ENCODE data around the gene NPHS1. TPM values are rescaled to one million over a fixed set of nuclear protein-coding genes. Genes with fewer than 3 reads are reported as not detected.

Gene NPHS1
- polyA plus RNA-seq, 1 donor from 2014 or later = 0.05 TPM

DNA sequence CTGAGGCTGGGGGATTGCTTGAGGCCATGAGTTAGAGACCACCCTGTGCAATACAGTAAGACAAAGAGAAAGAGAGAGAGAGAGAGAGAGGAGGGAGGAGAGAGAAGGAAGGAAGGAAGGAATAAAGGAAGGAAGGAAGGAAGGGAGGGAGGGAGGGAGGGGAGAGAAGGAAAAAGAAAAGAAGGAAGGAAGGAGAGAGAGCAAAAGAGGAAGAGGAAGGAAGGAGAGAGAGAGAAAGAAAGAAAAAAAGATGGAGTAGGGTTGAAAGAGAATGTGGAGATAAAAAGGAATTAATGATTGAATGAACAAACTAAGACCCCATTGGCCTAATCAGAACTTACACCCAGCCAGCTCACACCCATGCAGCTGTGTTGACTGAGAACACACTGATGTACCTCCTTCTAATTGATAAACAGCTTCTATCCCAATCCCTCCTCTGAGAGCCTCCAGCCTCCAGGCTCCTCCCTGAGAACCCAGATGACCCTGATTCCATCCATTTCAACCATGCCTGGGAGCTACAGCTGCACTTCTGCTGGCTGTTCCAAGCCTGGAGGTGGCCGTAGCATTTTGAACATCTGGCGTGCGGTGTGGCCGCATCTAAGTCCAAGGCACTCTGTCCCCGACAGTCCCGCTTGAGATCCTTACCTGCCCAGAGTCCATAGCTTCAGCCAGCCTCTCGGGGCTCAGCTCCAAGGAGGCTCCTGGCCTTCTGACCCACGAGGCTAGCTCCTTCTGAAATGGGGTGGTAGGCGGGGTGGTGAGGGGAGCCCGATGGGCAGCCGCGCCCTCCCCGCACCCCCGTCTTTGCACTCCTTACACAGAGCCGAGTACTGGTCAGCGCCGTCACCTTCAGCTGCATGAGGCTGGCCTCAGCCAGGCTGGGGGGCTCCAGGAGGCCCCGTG, 40.7 kb downstream of the NPHS1 start:
- H3F3A ChIP-seq (ENCODE audit: insufficient read depth, low read length, poor library complexity, severe bottlenecking) = no peaks in the 10 kb centered on the region
- no peak overlapping the region for H3K4me3 ChIP-seq (ENCODE audit: low read length)
- H4K20me1 ChIP-seq (ENCODE audit: insufficient read depth) = no peaks in the 10 kb centered on the region
- H3K27me3 ChIP-seq (ENCODE audit: insufficient read depth, low read depth, low read length) = no peaks in the 10 kb centered on the region
- no peaks in the 10 kb centered on the region for H3K9me2 ChIP-seq (ENCODE audit: insufficient read depth, low read length)
- TF ChIP-seq TAF1 (IDR thresholded peaks at IDR 0.05; ENCODE audit: low read depth) = no peak
- no peak for TF ChIP-seq MXI1 (conservative IDR thresholded peaks at IDR 0.05; ENCODE audit: poor library complexity, severe bottlenecking)
- TF ChIP-seq SMC3 (conservative IDR thresholded peaks at IDR 0.05; ENCODE audit: poor library complexity) = no peak
- TF ChIP-seq EP300 (conservative IDR thresholded peaks at IDR 0.05; ENCODE audit: poor library complexity, severe bottlenecking) = no peak
- TF ChIP-seq, protein P1, sequence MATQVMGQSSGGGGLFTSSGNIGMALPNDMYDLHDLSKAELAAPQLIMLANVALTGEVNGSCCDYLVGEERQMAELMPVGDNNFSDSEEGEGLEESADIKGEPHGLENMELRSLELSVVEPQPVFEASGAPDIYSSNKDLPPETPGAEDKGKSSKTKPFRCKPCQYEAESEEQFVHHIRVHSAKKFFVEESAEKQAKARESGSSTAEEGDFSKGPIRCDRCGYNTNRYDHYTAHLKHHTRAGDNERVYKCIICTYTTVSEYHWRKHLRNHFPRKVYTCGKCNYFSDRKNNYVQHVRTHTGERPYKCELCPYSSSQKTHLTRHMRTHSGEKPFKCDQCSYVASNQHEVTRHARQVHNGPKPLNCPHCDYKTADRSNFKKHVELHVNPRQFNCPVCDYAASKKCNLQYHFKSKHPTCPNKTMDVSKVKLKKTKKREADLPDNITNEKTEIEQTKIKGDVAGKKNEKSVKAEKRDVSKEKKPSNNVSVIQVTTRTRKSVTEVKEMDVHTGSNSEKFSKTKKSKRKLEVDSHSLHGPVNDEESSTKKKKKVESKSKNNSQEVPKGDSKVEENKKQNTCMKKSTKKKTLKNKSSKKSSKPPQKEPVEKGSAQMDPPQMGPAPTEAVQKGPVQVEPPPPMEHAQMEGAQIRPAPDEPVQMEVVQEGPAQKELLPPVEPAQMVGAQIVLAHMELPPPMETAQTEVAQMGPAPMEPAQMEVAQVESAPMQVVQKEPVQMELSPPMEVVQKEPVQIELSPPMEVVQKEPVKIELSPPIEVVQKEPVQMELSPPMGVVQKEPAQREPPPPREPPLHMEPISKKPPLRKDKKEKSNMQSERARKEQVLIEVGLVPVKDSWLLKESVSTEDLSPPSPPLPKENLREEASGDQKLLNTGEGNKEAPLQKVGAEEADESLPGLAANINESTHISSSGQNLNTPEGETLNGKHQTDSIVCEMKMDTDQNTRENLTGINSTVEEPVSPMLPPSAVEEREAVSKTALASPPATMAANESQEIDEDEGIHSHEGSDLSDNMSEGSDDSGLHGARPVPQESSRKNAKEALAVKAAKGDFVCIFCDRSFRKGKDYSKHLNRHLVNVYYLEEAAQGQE (IDR thresholded peaks at IDR 0.05; ENCODE audit: borderline replicate concordance) = no peak
- TF ChIP-seq, protein P2, sequence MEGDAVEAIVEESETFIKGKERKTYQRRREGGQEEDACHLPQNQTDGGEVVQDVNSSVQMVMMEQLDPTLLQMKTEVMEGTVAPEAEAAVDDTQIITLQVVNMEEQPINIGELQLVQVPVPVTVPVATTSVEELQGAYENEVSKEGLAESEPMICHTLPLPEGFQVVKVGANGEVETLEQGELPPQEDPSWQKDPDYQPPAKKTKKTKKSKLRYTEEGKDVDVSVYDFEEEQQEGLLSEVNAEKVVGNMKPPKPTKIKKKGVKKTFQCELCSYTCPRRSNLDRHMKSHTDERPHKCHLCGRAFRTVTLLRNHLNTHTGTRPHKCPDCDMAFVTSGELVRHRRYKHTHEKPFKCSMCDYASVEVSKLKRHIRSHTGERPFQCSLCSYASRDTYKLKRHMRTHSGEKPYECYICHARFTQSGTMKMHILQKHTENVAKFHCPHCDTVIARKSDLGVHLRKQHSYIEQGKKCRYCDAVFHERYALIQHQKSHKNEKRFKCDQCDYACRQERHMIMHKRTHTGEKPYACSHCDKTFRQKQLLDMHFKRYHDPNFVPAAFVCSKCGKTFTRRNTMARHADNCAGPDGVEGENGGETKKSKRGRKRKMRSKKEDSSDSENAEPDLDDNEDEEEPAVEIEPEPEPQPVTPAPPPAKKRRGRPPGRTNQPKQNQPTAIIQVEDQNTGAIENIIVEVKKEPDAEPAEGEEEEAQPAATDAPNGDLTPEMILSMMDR (IDR thresholded peaks at IDR 0.05; ENCODE audit: poor library complexity, severe bottlenecking) = no peak
- no peak for TF ChIP-seq EZH2 (IDR thresholded peaks at IDR 0.05; ENCODE audit: borderline replicate concordance, insufficient read depth, low read length, poor library complexity, severe bottlenecking)
- no peak for TF ChIP-seq POLR2AphosphoS5 (IDR thresholded peaks at IDR 0.05)
- TF ChIP-seq RAD21 (conservative IDR thresholded peaks at IDR 0.05) = no peak
- no peak overlapping the region for H3K9ac ChIP-seq (ENCODE audit: low read length)
- H3K79me2 ChIP-seq (replicated peaks; ENCODE audit: insufficient read depth, low read length) = no peaks in the 10 kb centered on the region
- H3K4me2 ChIP-seq (ENCODE audit: low read length) = no peak overlapping the region
- no peak overlapping the region for H3K27ac ChIP-seq (ENCODE audit: low read length)
- no peaks in the 10 kb centered on the region for H3K9me3 ChIP-seq (ENCODE audit: low read length)
- H3K36me3 ChIP-seq (ENCODE audit: insufficient read depth, low read length) = no peaks in the 10 kb centered on the region
- H2AFZ ChIP-seq (ENCODE audit: low read depth, low read length) = no peak overlapping the region

DNA sequence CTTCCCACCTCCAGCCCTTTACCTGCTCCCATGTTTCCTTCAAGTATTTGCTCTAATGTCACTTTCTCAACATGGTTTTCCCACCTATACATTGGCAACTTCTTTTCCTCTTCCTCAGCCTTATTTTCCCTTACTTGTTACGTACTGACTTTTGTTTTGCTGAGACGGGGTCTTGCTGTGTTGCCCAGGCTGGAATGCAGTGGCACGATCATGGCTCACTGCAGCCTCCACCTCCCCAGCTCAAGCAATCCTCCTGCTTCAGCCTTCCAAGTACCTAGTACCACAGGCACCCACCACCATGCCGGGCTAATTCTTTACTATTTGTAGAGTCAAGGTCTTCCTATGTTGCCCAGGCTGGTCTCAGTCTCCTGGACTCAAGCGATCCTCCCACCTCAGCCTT, 44.7 kb downstream of the NPHS1 start:
- no peaks in the 10 kb centered on the region for H3K79me2 ChIP-seq (replicated peaks; ENCODE audit: insufficient read depth, low read length)
- no peaks in the 10 kb centered on the region for H3K36me3 ChIP-seq (ENCODE audit: insufficient read depth, low read length)
- H3K27me3 ChIP-seq (ENCODE audit: insufficient read depth, low read depth, low read length) = no peaks in the 10 kb centered on the region
- H3K9ac ChIP-seq (ENCODE audit: low read length) = no peak overlapping the region
- H3F3A ChIP-seq (ENCODE audit: insufficient read depth, low read length, poor library complexity, severe bottlenecking) = no peaks in the 10 kb centered on the region
- no peaks in the 10 kb centered on the region for H4K20me1 ChIP-seq (ENCODE audit: insufficient read depth)
- H3K9me3 ChIP-seq (ENCODE audit: low read length) = no peaks in the 10 kb centered on the region
- no peaks in the 10 kb centered on the region for H3K9me2 ChIP-seq (ENCODE audit: insufficient read depth, low read length)
- no peak overlapping the region for H3K4me3 ChIP-seq (ENCODE audit: low read length)
- H2AFZ ChIP-seq (ENCODE audit: low read depth, low read length) = no peak overlapping the region
- TF ChIP-seq MXI1 (conservative IDR thresholded peaks at IDR 0.05; ENCODE audit: poor library complexity, severe bottlenecking) (no peak), SMC3 (conservative IDR thresholded peaks at IDR 0.05; ENCODE audit: poor library complexity) (no peak), EZH2 (IDR thresholded peaks at IDR 0.05; ENCODE audit: borderline replicate concordance, insufficient read depth, low read length, poor library complexity, severe bottlenecking) (no peak), TAF1 (IDR thresholded peaks at IDR 0.05; ENCODE audit: low read depth) (no peak), EP300 (conservative IDR thresholded peaks at IDR 0.05; ENCODE audit: poor library complexity, severe bottlenecking) (no peak), POLR2AphosphoS5 (IDR thresholded peaks at IDR 0.05) (no peak), RAD21 (conservative IDR thresholded peaks at IDR 0.05) (no peak)
- TF ChIP-seq, protein P1 (IDR thresholded peaks at IDR 0.05; ENCODE audit: borderline replicate concordance) = no peak
- TF ChIP-seq, protein P2 (IDR thresholded peaks at IDR 0.05; ENCODE audit: poor library complexity, severe bottlenecking) = no peak
- H3K4me2 ChIP-seq (ENCODE audit: low read length) = no peak overlapping the region
- H3K27ac ChIP-seq (ENCODE audit: low read length) = no peak overlapping the region

All from neural cell (in vitro differentiated cells).